SK-N-SH treated with all-trans-retinoic acid at 6 μM for 48 hours (cell line): Measurements from ENCODE around the gene AGAP5.
A peak's percentile ranks its signal among the peaks of the same experiment; 100 is the strongest.

Experiments used
- ATAC-seq: fragments of 200-7000 bp; cut with Tn5 transposase; 3 replicates; pipeline ENCODE4 v1.9.1; 2020; ENCODE audit warnings: mild to moderate bottlenecking, moderate library complexity
- ARNTL ChIP-seq: fragments of 450-650 bp; formaldehyde crosslinking; IDR thresholded peaks from 2 replicates; pipeline ENCODE4 v1.5.0; 2020; ENCODE audit warnings: low read depth, mild to moderate bottlenecking, moderate library complexity, borderline replicate concordance
- BACH2 ChIP-seq: fragments of 250-450 bp; sonication (Bioruptor Pico); IDR thresholded peaks from 2 replicates; pipeline ENCODE4 v1.9.0; 2021; ENCODE audit warnings: mild to moderate bottlenecking, borderline replicate concordance
- CREB5 ChIP-seq: fragments of 250-450 bp; sonication (Bioruptor Pico); IDR thresholded peaks from 2 replicates; pipeline ENCODE4 v1.5.1; 2020; ENCODE audit warnings: low read depth, mild to moderate bottlenecking, moderate library complexity
- CSDC2 ChIP-seq: fragments of 250-450 bp; sonication (Bioruptor Pico); IDR thresholded peaks from 2 replicates; pipeline ENCODE4 v1.5.0; 2020; ENCODE audit warnings: mild to moderate bottlenecking, moderate library complexity
- ESRRG ChIP-seq: fragments of 250-450 bp; sonication (Bioruptor Pico); IDR thresholded peaks from 2 replicates; pipeline ENCODE4 v1.6.1; 2021; ENCODE audit warnings: mild to moderate bottlenecking
- GLIS3 ChIP-seq: fragments of 250-450 bp; sonication (Bioruptor Pico); IDR thresholded peaks from 2 replicates; pipeline ENCODE4 v1.5.0; 2020; ENCODE audit warnings: mild to moderate bottlenecking, moderate library complexity
- ISL1 ChIP-seq: fragments of 250-450 bp; sonication (Bioruptor Pico); IDR thresholded peaks from 2 replicates; pipeline ENCODE4 v2.1.2; 2022; ENCODE audit warnings: mild to moderate bottlenecking, moderate library complexity
- OSR1 ChIP-seq: fragments of 250-450 bp; sonication (Bioruptor Pico); IDR thresholded peaks from 2 replicates; pipeline ENCODE4 v1.8.0; 2022; ENCODE audit warnings: moderate library complexity, mild to moderate bottlenecking, inconsistent platforms
- PATZ1 ChIP-seq: fragments of 250-450 bp; sonication (Bioruptor Pico); IDR thresholded peaks from 2 replicates; pipeline ENCODE4 v1.8.0; 2020; ENCODE audit warnings: mild to moderate bottlenecking, moderate library complexity, borderline replicate concordance
- POU6F1 ChIP-seq: fragments of 250-450 bp; sonication (Bioruptor Pico); IDR thresholded peaks from 2 replicates; pipeline ENCODE4 v1.8.0; 2021; ENCODE audit warnings: low read depth, mild to moderate bottlenecking, moderate library complexity, borderline replicate concordance
- PPARA ChIP-seq: fragments of 250-450 bp; sonication (Bioruptor Pico); IDR thresholded peaks from 2 replicates; pipeline ENCODE4 v1.5.0; 2020; ENCODE audit warnings: mild to moderate bottlenecking, borderline replicate concordance
- RARB ChIP-seq: fragments of 250-450 bp; sonication (Bioruptor Pico); IDR thresholded peaks from 2 replicates; pipeline ENCODE4 v1.8.0; 2021; ENCODE audit warnings: mild to moderate bottlenecking, moderate library complexity
- SNAI2 ChIP-seq: fragments of 250-450 bp; sonication (Bioruptor Pico); IDR thresholded peaks from 2 replicates; pipeline ENCODE4 v1.5.0; 2020; ENCODE audit warnings: mild to moderate bottlenecking, moderate library complexity
- TCF4 ChIP-seq: fragments of 250-450 bp; sonication (Bioruptor Pico); IDR thresholded peaks from 2 replicates; pipeline ENCODE4 v1.8.0; 2021; ENCODE audit warnings: mild to moderate bottlenecking, moderate library complexity, borderline replicate concordance
- TOX ChIP-seq: fragments of 250-450 bp; sonication (Bioruptor Pico); IDR thresholded peaks from 2 replicates; pipeline ENCODE4 v1.8.0; 2021; ENCODE audit warnings: mild to moderate bottlenecking, moderate library complexity, borderline replicate concordance
- ZC3H10 ChIP-seq: fragments of 250-450 bp; sonication (Bioruptor Pico); IDR thresholded peaks from 2 replicates; pipeline ENCODE4 v1.5.1; 2021; ENCODE audit warnings: mild to moderate bottlenecking, moderate library complexity
- ZFP3 ChIP-seq: fragments of 250-450 bp; sonication (Bioruptor Pico); IDR thresholded peaks from 2 replicates; pipeline ENCODE4 v1.5.0; 2020; ENCODE audit warnings: mild to moderate bottlenecking, moderate library complexity
- ZFP30 ChIP-seq: fragments of 450-650 bp; formaldehyde crosslinking; IDR thresholded peaks from 2 replicates; pipeline ENCODE4 v1.5.0; 2022; ENCODE audit warnings: mild to moderate bottlenecking, moderate library complexity
- ZNF565 ChIP-seq: fragments of 450-650 bp; formaldehyde crosslinking; conservative IDR thresholded peaks from 2 replicates; pipeline ENCODE4 v1.5.0; 2020; ENCODE audit warnings: low read depth, mild to moderate bottlenecking, moderate library complexity
- ZNF70 ChIP-seq: fragments of 450-650 bp; formaldehyde crosslinking; IDR thresholded peaks from 2 replicates; pipeline ENCODE4 v1.5.0; 2020; ENCODE audit warnings: mild to moderate bottlenecking, moderate library complexity
- ZNF8 ChIP-seq: fragments of 450-650 bp; formaldehyde crosslinking; IDR thresholded peaks from 2 replicates; pipeline ENCODE4 v1.5.0; 2020; ENCODE audit warnings: mild to moderate bottlenecking, moderate library complexity
- TF ChIP-seq, protein P1 (sequence below): fragments of 250-450 bp; sonication (Bioruptor Pico); IDR thresholded peaks from 2 replicates; pipeline ENCODE4 v1.5.1; 2021; ENCODE audit warnings: mild to moderate bottlenecking, moderate library complexity
- TF ChIP-seq, protein P2 (sequence below): fragments of 250-450 bp; sonication (Bioruptor Pico); IDR thresholded peaks from 2 replicates; pipeline ENCODE4 v1.5.0; 2020; ENCODE audit warnings: mild to moderate bottlenecking, moderate library complexity

AGAP5 gene

GRCh38 chr10:73743905-73744663 is 46.2 kb upstream of the AGAP5 start, which contains the start of gene SEC24C:
TSS of gene SEC24C (plus strand) at chr10:73744372. CDS start at chr10:73746833, 2,461 bp downstream.
- ATAC-seq = peak; percentile 91
- TF ChIP-seq, protein P1, sequence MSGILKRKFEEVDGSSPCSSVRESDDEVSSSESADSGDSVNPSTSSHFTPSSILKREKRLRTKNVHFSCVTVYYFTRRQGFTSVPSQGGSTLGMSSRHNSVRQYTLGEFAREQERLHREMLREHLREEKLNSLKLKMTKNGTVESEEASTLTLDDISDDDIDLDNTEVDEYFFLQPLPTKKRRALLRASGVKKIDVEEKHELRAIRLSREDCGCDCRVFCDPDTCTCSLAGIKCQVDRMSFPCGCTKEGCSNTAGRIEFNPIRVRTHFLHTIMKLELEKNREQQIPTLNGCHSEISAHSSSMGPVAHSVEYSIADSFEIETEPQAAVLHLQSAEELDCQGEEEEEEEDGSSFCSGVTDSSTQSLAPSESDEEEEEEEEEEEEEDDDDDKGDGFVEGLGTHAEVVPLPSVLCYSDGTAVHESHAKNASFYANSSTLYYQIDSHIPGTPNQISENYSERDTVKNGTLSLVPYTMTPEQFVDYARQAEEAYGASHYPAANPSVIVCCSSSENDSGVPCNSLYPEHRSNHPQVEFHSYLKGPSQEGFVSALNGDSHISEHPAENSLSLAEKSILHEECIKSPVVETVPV (CRISPR knock-in tag) = no peak
- TF ChIP-seq GLIS3 = no peak
- peak; percentile 21; the same call in 1 of the 2 replicates for TF ChIP-seq RARB
- no peak for TF ChIP-seq CREB5
- peak; percentile 31; the same call in 1 of the 2 replicates for TF ChIP-seq PATZ1 (CRISPR knock-in tag)
- TF ChIP-seq OSR1 (CRISPR knock-in tag) = no peak
- no peak for TF ChIP-seq ARNTL (CRISPR knock-in tag)
- TF ChIP-seq, all 23 proteins: peak for 2

DNA sequence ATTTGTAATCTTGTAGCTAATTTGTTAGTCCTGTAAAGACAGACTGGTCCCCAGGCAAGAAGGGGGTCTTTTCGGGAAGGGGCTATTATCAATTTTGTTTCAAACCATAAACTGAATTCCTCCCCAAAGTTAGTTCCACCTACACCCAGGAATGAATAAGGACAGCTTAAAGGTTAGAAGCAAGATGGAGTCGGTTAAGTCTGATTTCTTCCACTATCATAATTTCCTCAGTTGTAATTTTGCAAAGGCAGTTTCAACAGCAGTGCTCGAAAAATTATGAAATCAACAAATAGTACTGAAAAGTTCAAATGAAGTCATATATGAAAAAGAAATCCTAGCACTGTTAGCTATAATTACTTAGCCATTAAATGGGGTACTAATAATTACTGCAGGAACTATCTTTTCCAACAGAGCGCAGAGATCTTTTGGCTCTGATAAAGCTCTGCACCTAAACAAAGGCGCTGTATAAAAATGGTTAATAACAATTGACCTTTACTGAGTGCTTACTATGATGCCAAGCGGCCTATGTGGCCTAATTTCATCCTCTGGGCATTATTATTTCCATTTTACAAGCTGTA is 45.5 kb upstream of the AGAP5 start:
- no peak; the same call in 2 of the 3 replicates for ATAC-seq
- TF ChIP-seq ZNF70 (CRISPR knock-in tag) (peak; percentile 13; the same call in 1 of the 2 replicates), ZFP30 (CRISPR knock-in tag) (peak; percentile 19; the same call in 1 of the 2 replicates), ZNF565 (CRISPR knock-in tag) (peak; percentile 78; the same call in 1 of the 2 replicates), PPARA (CRISPR knock-in tag) (0 out of 2 replicates have a peak, but pooled peaks have one; percentile 36), PATZ1 (CRISPR knock-in tag) (0 out of 2 replicates have a peak, but pooled peaks have one; percentile 48), RARB (peak; percentile 63; the same call in 1 of the 2 replicates), ZFP3 (peak; percentile 87), CSDC2 (CRISPR knock-in tag) (peak; percentile 97), BACH2 (CRISPR knock-in tag) (peak; percentile 91), ZC3H10 (CRISPR knock-in tag) (peak; percentile 87; the same call in 1 of the 2 replicates), CREB5 (peak; percentile 86), OSR1 (CRISPR knock-in tag) (peak; percentile 90; the same call in 1 of the 2 replicates), SNAI2 (CRISPR knock-in tag) (peak; percentile 98), ZNF8 (CRISPR knock-in tag) (peak; percentile 46; the same call in 1 of the 2 replicates), ISL1 (CRISPR knock-in tag) (peak; percentile 72), GLIS3 (peak; percentile 73; the same call in 1 of the 2 replicates), ARNTL (CRISPR knock-in tag) (no peak), ESRRG (peak; percentile 69; the same call in 1 of the 2 replicates), TOX (CRISPR knock-in tag) (peak; percentile 86), TCF4 (CRISPR knock-in tag) (no peak), POU6F1 (CRISPR knock-in tag) (no peak; the same call in 1 of the 2 replicates)
- TF ChIP-seq, protein P2, sequence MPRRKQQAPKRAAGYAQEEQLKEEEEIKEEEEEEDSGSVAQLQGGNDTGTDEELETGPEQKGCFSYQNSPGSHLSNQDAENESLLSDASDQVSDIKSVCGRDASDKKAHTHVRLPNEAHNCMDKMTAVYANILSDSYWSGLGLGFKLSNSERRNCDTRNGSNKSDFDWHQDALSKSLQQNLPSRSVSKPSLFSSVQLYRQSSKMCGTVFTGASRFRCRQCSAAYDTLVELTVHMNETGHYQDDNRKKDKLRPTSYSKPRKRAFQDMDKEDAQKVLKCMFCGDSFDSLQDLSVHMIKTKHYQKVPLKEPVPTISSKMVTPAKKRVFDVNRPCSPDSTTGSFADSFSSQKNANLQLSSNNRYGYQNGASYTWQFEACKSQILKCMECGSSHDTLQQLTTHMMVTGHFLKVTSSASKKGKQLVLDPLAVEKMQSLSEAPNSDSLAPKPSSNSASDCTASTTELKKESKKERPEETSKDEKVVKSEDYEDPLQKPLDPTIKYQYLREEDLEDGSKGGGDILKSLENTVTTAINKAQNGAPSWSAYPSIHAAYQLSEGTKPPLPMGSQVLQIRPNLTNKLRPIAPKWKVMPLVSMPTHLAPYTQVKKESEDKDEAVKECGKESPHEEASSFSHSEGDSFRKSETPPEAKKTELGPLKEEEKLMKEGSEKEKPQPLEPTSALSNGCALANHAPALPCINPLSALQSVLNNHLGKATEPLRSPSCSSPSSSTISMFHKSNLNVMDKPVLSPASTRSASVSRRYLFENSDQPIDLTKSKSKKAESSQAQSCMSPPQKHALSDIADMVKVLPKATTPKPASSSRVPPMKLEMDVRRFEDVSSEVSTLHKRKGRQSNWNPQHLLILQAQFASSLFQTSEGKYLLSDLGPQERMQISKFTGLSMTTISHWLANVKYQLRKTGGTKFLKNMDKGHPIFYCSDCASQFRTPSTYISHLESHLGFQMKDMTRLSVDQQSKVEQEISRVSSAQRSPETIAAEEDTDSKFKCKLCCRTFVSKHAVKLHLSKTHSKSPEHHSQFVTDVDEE (CRISPR knock-in tag) = peak; percentile 91
- TF ChIP-seq, protein P1 (CRISPR knock-in tag) = peak; percentile 80
